WTC11 (cell line): ENCODE results near the gene SYNDIG1. TPM values are rescaled to one million over a fixed set of nuclear protein-coding genes. Genes with fewer than 3 reads are reported as not detected.

Source experiments
- ATAC-seq: fragments of 200-7000 bp; cut with Tn5 transposase; 2 replicates; pipeline ENCODE4 v1.10.0; 2021; ENCODE audit warnings: mild to moderate bottlenecking, moderate library complexity
- CTCF ChIA-PET: fragments of 300-600 bp; sonication (Branson Sonifier 250); formaldehyde crosslinking; loops from one replicate; lab custom pipeline; 2021; ENCODE audit warnings: antibody characterized with exemption; lab: Charles Lee
- POLR2A ChIA-PET: fragments of 350-600 bp; sonication (Branson Sonifier 250); formaldehyde crosslinking; loops from one replicate; lab custom pipeline; 2021; ENCODE audit warnings: antibody characterized with exemption; lab: Charles Lee
- DNase-seq: peaks from one replicate; pipeline ENCODE4 v3.0.0; 2021; ENCODE audit warnings: low spot score
- H3K27ac Mint-ChIP-seq: 2 replicates; pipeline ENCODE4 v1.8.0; 2021; ENCODE audit warnings: mixed read lengths
- H3K27me3 Mint-ChIP-seq: 2 replicates; pipeline ENCODE4 v1.8.0; 2021; ENCODE audit warnings: low read depth, mild to moderate bottlenecking, moderate library complexity, mixed read lengths
- H3K36me3 Mint-ChIP-seq: 2 replicates; pipeline ENCODE4 v1.8.0; 2021; ENCODE audit warnings: mixed read lengths
- H3K4me1 Mint-ChIP-seq: 2 replicates; pipeline ENCODE4 v1.8.0; 2022; ENCODE audit warnings: mixed read lengths
- H3K4me3 Mint-ChIP-seq: 2 replicates; pipeline ENCODE4 v1.8.0; 2021; ENCODE audit warnings: mild to moderate bottlenecking, moderate library complexity, mixed read lengths
- H3K9me3 Mint-ChIP-seq: 2 replicates; pipeline ENCODE4 v1.8.0; 2021; ENCODE audit warnings: mixed read lengths
- EMX1 ChIP-seq: fragments of 250-450 bp; sonication (Bioruptor Pico); IDR thresholded peaks from 2 replicates; pipeline ENCODE4 v1.8.0; 2021; ENCODE audit warnings: mild to moderate bottlenecking
- KAT7 ChIP-seq: sonication (generic); formaldehyde crosslinking; IDR thresholded peaks from 2 replicates; pipeline ENCODE4 v1.8.1; 2023; ENCODE audit warnings: missing genetic modification reagents, mild to moderate bottlenecking, borderline replicate concordance
- PRRX2 ChIP-seq: fragments of 250-450 bp; sonication (Bioruptor Pico); IDR thresholded peaks from 2 replicates; pipeline ENCODE4 v1.8.0; 2021; ENCODE audit warnings: mild to moderate bottlenecking
- RELA ChIP-seq: sonication (generic); formaldehyde crosslinking; IDR thresholded peaks from 2 replicates; pipeline ENCODE4 v1.8.1; 2022; ENCODE audit warnings: missing genetic modification reagents, mild to moderate bottlenecking, borderline replicate concordance
- SMAD3 ChIP-seq: sonication (generic); formaldehyde crosslinking; IDR thresholded peaks from 2 replicates; pipeline ENCODE4 v1.8.0; 2022; ENCODE audit warnings: missing genetic modification reagents, mild to moderate bottlenecking, borderline replicate concordance
- TCF7 ChIP-seq: sonication (generic); formaldehyde crosslinking; IDR thresholded peaks from 2 replicates; pipeline ENCODE4 v1.8.0; 2022; ENCODE audit warnings: mild to moderate bottlenecking, low read depth, missing genetic modification reagents, moderate library complexity
- ZNF121 ChIP-seq: sonication (generic); formaldehyde crosslinking; IDR thresholded peaks from 2 replicates; pipeline ENCODE4 v1.8.0; 2023; ENCODE audit warnings: missing genetic modification reagents
- ZNF263 ChIP-seq: sonication (generic); formaldehyde crosslinking; IDR thresholded peaks from 2 replicates; pipeline ENCODE4 v1.8.1; 2022; ENCODE audit warnings: low read depth, mild to moderate bottlenecking, moderate library complexity, missing genetic modification reagents
- ZNF317 ChIP-seq: sonication (generic); formaldehyde crosslinking; IDR thresholded peaks from 2 replicates; pipeline ENCODE4 v1.8.1; 2023; ENCODE audit warnings: low read depth, mild to moderate bottlenecking, moderate library complexity, missing genetic modification reagents, borderline replicate concordance
- ZNF396 ChIP-seq: fragments of 250-450 bp; sonication (Bioruptor Pico); IDR thresholded peaks from 2 replicates; pipeline ENCODE4 v1.8.0; 2021; ENCODE audit warnings: mild to moderate bottlenecking, moderate library complexity, borderline replicate concordance
- total RNA-seq: library from RNA; stranded (reverse); gene quantifications from 3 replicates; pipeline ENCODE4 v1.2.3, GENCODE V29; 2021
- TF ChIP-seq, protein P1 (sequence below): fragments of 250-450 bp; sonication (Bioruptor Pico); IDR thresholded peaks from 2 replicates; pipeline ENCODE4 v1.9.0; 2021; ENCODE audit warnings: moderate library complexity, mild to moderate bottlenecking, inconsistent platforms, borderline replicate concordance
- TF ChIP-seq, protein P2 (sequence below): fragments of 200-600 bp; IDR thresholded peaks from 2 replicates; pipeline ENCODE4 v1.8.0; 2022; ENCODE audit warnings: antibody characterized with exemption
- TF ChIP-seq, protein P3 (sequence below): sonication (generic); formaldehyde crosslinking; IDR thresholded peaks from 2 replicates; pipeline ENCODE4 v1.8.1; 2023; ENCODE audit warnings: mild to moderate bottlenecking, missing genetic modification reagents, borderline replicate concordance
- TF ChIP-seq, protein P4 (sequence below): sonication (generic); formaldehyde crosslinking; IDR thresholded peaks from 2 replicates; pipeline ENCODE4 v1.8.1; 2023; ENCODE audit warnings: mild to moderate bottlenecking, missing genetic modification reagents
- TF ChIP-seq, protein P5 (sequence below): sonication (generic); formaldehyde crosslinking; IDR thresholded peaks from 2 replicates; pipeline ENCODE4 v1.8.0; 2022; ENCODE audit warnings: mild to moderate bottlenecking, missing genetic modification reagents
- TF ChIP-seq, protein P6 (sequence below): sonication (generic); formaldehyde crosslinking; IDR thresholded peaks from 2 replicates; pipeline ENCODE4 v1.8.1; 2022; ENCODE audit warnings: mild to moderate bottlenecking, moderate library complexity, missing genetic modification reagents

SYNDIG1 gene
- total RNA-seq, 1 experiment from 2014 or later: 6.4 TPM

DNA sequence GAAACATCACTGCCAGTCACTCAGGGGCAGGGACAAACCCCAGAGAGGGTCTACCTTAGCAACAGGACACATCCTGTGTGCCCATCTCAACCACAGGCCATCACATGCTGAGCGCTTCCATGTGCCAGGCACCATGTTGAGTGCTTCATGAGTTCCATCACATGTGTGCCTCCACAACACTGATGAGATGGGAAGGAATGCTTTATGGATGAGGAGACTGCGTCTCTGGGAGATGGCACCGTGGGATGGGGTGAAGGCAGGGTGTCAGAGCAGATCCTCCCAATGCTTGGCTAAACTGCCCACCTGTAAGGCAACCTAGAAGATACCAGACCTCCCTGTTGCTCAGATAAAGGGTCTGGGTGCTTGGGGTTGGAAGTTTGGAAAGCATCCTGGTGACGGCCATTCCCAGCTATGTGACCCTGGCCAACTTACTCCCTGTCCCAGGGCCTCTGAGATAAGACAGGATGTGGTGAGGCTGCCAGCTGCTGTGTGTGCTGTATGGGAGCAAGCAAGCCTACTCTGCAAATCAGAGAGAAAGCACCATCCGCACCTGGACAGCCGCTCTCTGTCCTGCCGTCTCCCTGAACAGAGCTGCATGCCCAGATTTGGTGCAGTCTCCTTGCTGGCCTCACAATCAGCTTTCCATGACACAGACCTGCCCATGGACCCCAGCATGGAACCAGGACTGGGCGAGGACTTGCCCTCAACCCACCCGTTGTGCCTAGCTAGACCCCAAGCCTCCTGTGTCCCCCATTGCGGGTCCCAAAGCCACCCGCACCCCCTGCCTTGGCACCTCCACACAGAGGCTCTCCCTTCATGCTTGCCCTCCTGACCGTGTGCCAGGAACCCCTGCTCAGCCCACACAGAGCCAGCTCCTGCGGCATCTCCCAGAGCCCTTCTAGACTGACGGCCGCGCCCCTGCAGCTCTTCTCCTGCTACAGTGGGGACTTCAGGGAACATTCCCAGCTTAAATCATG, 143.7 kb downstream of the SYNDIG1 start:
- CTCF ChIA-PET: no interaction called here
- H3K36me3 Mint-ChIP-seq: no peaks in the 10 kb centered on the region
- H3K27me3 Mint-ChIP-seq: no peaks in the 10 kb centered on the region
- POLR2A ChIA-PET: interaction anchor here (0.6 kb wide), 1 partner anchor 11 kb away, joined by 4 read pairs; no protein-coding TSS in a partner anchor
- peaks cover 27% of the 10 kb centered on the region for H3K4me1 Mint-ChIP-seq
- no peak overlapping the region for H3K27ac Mint-ChIP-seq
- TF ChIP-seq RELA: no peak
- TF ChIP-seq, protein P1, sequence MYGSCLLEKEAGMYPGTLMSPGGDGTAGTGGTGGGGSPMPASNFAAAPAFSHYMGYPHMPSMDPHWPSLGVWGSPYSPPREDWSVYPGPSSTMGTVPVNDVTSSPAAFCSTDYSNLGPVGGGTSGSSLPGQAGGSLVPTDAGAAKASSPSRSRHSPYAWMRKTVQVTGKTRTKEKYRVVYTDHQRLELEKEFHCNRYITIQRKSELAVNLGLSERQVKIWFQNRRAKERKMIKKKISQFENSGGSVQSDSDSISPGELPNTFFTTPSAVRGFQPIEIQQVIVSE (CRISPR knock-in tag): no peak
- TF ChIP-seq SMAD3: no peak
- no peak for TF ChIP-seq PRRX2 (CRISPR knock-in tag)
- TF ChIP-seq ZNF396: no peak
- no peak for TF ChIP-seq ZNF317 (CRISPR knock-in tag)
- TF ChIP-seq KAT7 (CRISPR knock-in tag): no peak
- TF ChIP-seq ZNF263: no peak
- no peak for TF ChIP-seq TCF7 (CRISPR knock-in tag)
- no peak for TF ChIP-seq EMX1 (CRISPR knock-in tag)
- TF ChIP-seq, protein P2, sequence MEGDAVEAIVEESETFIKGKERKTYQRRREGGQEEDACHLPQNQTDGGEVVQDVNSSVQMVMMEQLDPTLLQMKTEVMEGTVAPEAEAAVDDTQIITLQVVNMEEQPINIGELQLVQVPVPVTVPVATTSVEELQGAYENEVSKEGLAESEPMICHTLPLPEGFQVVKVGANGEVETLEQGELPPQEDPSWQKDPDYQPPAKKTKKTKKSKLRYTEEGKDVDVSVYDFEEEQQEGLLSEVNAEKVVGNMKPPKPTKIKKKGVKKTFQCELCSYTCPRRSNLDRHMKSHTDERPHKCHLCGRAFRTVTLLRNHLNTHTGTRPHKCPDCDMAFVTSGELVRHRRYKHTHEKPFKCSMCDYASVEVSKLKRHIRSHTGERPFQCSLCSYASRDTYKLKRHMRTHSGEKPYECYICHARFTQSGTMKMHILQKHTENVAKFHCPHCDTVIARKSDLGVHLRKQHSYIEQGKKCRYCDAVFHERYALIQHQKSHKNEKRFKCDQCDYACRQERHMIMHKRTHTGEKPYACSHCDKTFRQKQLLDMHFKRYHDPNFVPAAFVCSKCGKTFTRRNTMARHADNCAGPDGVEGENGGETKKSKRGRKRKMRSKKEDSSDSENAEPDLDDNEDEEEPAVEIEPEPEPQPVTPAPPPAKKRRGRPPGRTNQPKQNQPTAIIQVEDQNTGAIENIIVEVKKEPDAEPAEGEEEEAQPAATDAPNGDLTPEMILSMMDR: no peak
- ATAC-seq (no peak), DNase-seq (no peak)
- H3K9me3 Mint-ChIP-seq: no peaks in the 10 kb centered on the region
- H3K4me3 Mint-ChIP-seq: no peak overlapping the region

DNA sequence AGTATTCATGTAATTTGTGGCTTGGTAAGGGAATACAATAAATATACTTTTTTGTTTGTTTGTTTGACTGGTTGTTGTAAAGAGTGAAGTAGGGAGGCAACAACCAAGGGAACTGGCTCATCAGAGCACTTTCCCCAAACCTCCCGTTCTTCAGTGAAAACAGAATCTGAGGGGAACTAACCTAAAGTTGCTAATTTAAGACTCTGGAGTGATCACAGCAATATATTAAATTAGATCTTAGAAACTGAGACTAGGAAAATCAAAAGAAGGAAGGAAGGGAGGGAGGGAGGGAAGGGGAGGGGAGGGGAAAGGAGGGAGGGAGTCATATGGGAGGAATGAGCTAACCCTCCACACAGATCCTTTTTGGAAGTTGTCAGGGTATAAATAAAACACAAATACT, 144.9 kb downstream of the SYNDIG1 start:
- Mint-ChIP-seq H3K9me3 (no peaks in the 10 kb centered on the region), H3K27me3 (no peaks in the 10 kb centered on the region), H3K4me3 (no peak overlapping the region), H3K4me1 (peaks cover 30% of the 10 kb centered on the region), H3K27ac (no peak overlapping the region), H3K36me3 (no peaks in the 10 kb centered on the region)
- CTCF ChIA-PET: no interaction called here
- DNase-seq: no peak
- ATAC-seq: no peak
- POLR2A ChIA-PET: no interaction called here
- TF ChIP-seq, protein P3, sequence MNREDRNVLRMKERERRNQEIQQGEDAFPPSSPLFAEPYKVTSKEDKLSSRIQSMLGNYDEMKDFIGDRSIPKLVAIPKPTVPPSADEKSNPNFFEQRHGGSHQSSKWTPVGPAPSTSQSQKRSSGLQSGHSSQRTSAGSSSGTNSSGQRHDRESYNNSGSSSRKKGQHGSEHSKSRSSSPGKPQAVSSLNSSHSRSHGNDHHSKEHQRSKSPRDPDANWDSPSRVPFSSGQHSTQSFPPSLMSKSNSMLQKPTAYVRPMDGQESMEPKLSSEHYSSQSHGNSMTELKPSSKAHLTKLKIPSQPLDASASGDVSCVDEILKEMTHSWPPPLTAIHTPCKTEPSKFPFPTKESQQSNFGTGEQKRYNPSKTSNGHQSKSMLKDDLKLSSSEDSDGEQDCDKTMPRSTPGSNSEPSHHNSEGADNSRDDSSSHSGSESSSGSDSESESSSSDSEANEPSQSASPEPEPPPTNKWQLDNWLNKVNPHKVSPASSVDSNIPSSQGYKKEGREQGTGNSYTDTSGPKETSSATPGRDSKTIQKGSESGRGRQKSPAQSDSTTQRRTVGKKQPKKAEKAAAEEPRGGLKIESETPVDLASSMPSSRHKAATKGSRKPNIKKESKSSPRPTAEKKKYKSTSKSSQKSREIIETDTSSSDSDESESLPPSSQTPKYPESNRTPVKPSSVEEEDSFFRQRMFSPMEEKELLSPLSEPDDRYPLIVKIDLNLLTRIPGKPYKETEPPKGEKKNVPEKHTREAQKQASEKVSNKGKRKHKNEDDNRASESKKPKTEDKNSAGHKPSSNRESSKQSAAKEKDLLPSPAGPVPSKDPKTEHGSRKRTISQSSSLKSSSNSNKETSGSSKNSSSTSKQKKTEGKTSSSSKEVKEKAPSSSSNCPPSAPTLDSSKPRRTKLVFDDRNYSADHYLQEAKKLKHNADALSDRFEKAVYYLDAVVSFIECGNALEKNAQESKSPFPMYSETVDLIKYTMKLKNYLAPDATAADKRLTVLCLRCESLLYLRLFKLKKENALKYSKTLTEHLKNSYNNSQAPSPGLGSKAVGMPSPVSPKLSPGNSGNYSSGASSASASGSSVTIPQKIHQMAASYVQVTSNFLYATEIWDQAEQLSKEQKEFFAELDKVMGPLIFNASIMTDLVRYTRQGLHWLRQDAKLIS: no peak
- TF ChIP-seq, protein P4, sequence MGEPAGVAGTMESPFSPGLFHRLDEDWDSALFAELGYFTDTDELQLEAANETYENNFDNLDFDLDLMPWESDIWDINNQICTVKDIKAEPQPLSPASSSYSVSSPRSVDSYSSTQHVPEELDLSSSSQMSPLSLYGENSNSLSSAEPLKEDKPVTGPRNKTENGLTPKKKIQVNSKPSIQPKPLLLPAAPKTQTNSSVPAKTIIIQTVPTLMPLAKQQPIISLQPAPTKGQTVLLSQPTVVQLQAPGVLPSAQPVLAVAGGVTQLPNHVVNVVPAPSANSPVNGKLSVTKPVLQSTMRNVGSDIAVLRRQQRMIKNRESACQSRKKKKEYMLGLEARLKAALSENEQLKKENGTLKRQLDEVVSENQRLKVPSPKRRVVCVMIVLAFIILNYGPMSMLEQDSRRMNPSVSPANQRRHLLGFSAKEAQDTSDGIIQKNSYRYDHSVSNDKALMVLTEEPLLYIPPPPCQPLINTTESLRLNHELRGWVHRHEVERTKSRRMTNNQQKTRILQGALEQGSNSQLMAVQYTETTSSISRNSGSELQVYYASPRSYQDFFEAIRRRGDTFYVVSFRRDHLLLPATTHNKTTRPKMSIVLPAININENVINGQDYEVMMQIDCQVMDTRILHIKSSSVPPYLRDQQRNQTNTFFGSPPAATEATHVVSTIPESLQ (CRISPR knock-in tag): no peak
- TF ChIP-seq, protein P5, sequence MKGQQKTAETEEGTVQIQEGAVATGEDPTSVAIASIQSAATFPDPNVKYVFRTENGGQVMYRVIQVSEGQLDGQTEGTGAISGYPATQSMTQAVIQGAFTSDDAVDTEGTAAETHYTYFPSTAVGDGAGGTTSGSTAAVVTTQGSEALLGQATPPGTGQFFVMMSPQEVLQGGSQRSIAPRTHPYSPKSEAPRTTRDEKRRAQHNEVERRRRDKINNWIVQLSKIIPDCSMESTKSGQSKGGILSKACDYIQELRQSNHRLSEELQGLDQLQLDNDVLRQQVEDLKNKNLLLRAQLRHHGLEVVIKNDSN (CRISPR knock-in tag): no peak
- TF ChIP-seq, protein P6, sequence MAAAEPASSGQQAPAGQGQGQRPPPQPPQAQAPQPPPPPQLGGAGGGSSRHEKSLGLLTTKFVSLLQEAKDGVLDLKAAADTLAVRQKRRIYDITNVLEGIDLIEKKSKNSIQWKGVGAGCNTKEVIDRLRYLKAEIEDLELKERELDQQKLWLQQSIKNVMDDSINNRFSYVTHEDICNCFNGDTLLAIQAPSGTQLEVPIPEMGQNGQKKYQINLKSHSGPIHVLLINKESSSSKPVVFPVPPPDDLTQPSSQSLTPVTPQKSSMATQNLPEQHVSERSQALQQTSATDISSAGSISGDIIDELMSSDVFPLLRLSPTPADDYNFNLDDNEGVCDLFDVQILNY (CRISPR knock-in tag): no peak
- TF ChIP-seq ZNF396: no peak
- TF ChIP-seq ZNF121 (CRISPR knock-in tag): no peak
